ENCODE results near the gene CALCB.

CALCB gene

GRCh38 chr11:15115686-15116085 lies 42.3 kb downstream of the CALCB start:
- TF ChIP-seq, protein P1, sequence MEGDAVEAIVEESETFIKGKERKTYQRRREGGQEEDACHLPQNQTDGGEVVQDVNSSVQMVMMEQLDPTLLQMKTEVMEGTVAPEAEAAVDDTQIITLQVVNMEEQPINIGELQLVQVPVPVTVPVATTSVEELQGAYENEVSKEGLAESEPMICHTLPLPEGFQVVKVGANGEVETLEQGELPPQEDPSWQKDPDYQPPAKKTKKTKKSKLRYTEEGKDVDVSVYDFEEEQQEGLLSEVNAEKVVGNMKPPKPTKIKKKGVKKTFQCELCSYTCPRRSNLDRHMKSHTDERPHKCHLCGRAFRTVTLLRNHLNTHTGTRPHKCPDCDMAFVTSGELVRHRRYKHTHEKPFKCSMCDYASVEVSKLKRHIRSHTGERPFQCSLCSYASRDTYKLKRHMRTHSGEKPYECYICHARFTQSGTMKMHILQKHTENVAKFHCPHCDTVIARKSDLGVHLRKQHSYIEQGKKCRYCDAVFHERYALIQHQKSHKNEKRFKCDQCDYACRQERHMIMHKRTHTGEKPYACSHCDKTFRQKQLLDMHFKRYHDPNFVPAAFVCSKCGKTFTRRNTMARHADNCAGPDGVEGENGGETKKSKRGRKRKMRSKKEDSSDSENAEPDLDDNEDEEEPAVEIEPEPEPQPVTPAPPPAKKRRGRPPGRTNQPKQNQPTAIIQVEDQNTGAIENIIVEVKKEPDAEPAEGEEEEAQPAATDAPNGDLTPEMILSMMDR (IDR thresholded peaks at IDR 0.05; ENCODE audit: low read depth, low read length, missing control alignments) = no peak
- no peak overlapping the region for H3K4me3 ChIP-seq (replicated peaks; ENCODE audit: low read depth, low read length)
- DNase-seq (ENCODE audit: extremely low read depth, low read depth) = no peak

DNA sequence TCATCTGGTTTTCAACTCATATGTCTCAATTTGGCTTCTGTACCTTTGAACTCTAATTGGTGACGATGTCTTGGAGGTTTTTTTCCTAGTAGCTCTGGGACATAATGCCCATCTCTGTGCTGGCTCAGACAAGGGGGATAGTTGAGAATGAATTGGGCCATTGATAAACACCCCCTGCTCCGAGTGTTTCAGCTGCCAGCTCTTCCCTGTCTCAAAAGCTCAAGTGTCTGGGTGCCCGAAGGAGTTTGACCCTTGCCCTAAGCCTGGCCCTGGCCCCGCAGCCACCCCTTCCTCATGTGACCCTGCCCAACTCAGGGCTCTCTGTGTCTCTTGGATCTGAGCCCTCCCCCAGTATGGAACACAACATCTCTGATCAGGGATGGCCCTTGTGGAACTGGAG lies 44.4 kb downstream of the CALCB start:
- DNase-seq (ENCODE audit: extremely low read depth, low read depth) = no peak
- TF ChIP-seq, protein P1 (IDR thresholded peaks at IDR 0.05; ENCODE audit: low read depth, low read length, missing control alignments) = no peak
- no peak overlapping the region for H3K4me3 ChIP-seq (replicated peaks; ENCODE audit: low read depth, low read length)

DNA sequence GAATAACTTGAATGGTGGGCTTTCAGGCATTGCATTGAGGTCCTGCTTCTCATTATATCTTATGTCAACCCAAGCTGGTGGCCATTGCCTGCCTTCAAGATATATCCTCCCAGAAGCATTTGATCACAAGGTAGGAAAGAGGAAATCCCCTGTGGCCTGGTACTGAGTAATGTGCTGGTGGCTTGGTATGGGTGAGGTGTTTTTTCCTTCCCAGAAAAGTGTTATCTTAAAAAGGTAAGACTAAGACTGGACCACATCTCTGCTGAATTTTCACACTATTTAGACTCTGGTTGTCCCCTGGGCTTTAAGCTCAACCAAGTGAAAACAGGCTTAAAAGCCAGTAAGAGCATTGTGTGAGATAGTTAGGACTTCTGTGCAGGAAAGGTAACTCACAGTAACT lies 45.0 kb downstream of the CALCB start:
- DNase-seq (ENCODE audit: extremely low read depth, low read depth) = no peak
- no peak overlapping the region for H3K4me3 ChIP-seq (replicated peaks; ENCODE audit: low read depth, low read length)
- TF ChIP-seq, protein P1 (IDR thresholded peaks at IDR 0.05; ENCODE audit: low read depth, low read length, missing control alignments) = no peak

DNA sequence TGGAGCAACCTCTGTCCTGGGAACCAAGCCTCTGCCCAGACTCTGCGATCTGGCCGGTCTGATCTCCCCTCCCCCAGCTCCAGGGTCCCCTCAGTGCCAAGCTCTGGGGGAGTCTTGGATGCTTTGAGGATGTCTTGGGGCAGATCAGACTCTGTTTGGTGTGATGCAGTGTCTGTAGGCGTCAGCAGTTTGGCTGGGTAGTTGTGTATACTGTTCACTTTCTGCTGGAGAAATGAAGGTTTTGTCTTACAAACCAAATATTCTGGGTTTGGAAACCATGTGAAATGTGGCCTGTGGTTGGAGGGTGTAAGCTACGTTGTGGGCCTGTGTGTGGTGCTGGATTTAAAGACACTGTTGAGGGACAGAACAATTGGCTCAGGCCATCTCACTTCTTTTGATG lies 46.0 kb downstream of the CALCB start:
- TF ChIP-seq, protein P1 (IDR thresholded peaks at IDR 0.05; ENCODE audit: low read depth, low read length, missing control alignments) = no peak
- DNase-seq (ENCODE audit: extremely low read depth, low read depth) = no peak
- no peak overlapping the region for H3K4me3 ChIP-seq (replicated peaks; ENCODE audit: low read depth, low read length)

GRCh38 chr11:15119826-15120225 lies 46.4 kb downstream of the CALCB start:
- TF ChIP-seq, protein P1 (IDR thresholded peaks at IDR 0.05; ENCODE audit: low read depth, low read length, missing control alignments) = no peak
- DNase-seq (ENCODE audit: extremely low read depth, low read depth) = no peak
- no peak overlapping the region for H3K4me3 ChIP-seq (replicated peaks; ENCODE audit: low read depth, low read length)

DNA sequence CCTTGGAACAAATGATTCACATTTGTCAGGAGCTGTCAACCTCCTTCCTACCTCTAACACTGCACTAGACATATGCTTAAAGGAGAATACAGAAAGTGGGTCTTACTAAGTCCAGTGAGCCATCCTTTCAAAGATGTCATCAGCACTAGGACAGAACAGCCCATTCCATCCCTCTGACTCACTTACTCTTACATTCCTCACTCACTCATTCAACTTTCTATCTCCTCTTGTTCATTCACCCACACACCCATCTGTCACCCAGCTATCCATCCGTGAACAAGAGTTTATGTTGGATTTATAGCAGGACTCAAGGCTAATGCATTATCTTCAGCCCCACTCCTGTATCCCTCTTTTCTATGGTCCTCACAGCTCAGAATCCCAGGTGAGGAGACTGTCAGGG lies 50.5 kb downstream of the CALCB start:
- H3K4me3 ChIP-seq (replicated peaks; ENCODE audit: low read depth, low read length) = no peak overlapping the region
- no peak for DNase-seq (ENCODE audit: extremely low read depth, low read depth)
- TF ChIP-seq, protein P1 (IDR thresholded peaks at IDR 0.05; ENCODE audit: low read depth, low read length, missing control alignments) = no peak

- no peak overlapping the region for H3K4me3 ChIP-seq (replicated peaks; ENCODE audit: low read depth, low read length)
- no peak for DNase-seq (ENCODE audit: extremely low read depth, low read depth)
- TF ChIP-seq, protein P1 (IDR thresholded peaks at IDR 0.05; ENCODE audit: low read depth, low read length, missing control alignments) = no peak
Measured at GRCh38 chr11:15124528-15124927, 51.1 kb downstream of the CALCB start.

Measured in HFF-Myc (cell line).